Measurements from ENCODE around the gene MGARP. TPM values are rescaled to one million over a fixed set of nuclear protein-coding genes. Genes with fewer than 3 reads are reported as not detected.
A peak's percentile ranks its signal among the peaks of the same experiment; 100 is the strongest.

The MGARP gene
- total RNA-seq, 1 donor from 2014 or later: 0.45 TPM

GRCh38 chr4:139242511-139243051, 37.4 kb downstream of the MGARP start:
- Histone ChIP-seq H3K27me3 (ENCODE audit: insufficient read depth, low read length) (no peaks in the 10 kb centered on the region), H4K20me1 (ENCODE audit: insufficient read depth, low read length) (no peaks in the 10 kb centered on the region), H3K27ac (ENCODE audit: low read depth, low read length) (peak overlapping the region; percentile 69), H2AFZ (ENCODE audit: low read depth, low read length) (no peak overlapping the region), H3K4me1 (ENCODE audit: insufficient read depth, low read length) (peaks cover 30% of the 10 kb centered on the region), H3K79me2 (ENCODE audit: insufficient read depth, low read length) (no peaks in the 10 kb centered on the region), H3K9ac (ENCODE audit: low read length) (peak overlapping the region; percentile 13), H3K36me3 (ENCODE audit: insufficient read depth, low read length) (no peaks in the 10 kb centered on the region), H3K4me3 (ENCODE audit: insufficient read depth, low read depth, low read length) (no peak overlapping the region), H3K4me2 (ENCODE audit: low read length) (peak overlapping the region; percentile 68), H3K9me3 (ENCODE audit: insufficient read depth, low read depth, low read length) (peaks cover 3% of the 10 kb centered on the region)
- Mint-ChIP-seq H3K36me3 (ENCODE audit: low read depth, unreplicated experiment) (no peaks in the 10 kb centered on the region), H3K4me1 (ENCODE audit: low read depth, unreplicated experiment) (peaks cover 30% of the 10 kb centered on the region), H3K9me3 (ENCODE audit: unreplicated experiment) (no peaks in the 10 kb centered on the region), H3K27ac (ENCODE audit: unreplicated experiment) (peak overlapping the region; percentile 75), H3K27me3 (ENCODE audit: low read depth, unreplicated experiment) (no peaks in the 10 kb centered on the region), H3K4me3 (ENCODE audit: unreplicated experiment) (peak overlapping the region; percentile 35)
- DNase-seq (ENCODE audit: low read depth) (peak; percentile 76), FAIRE-seq (no peak)
- TF ChIP-seq EZH2 (IDR thresholded peaks at IDR 0.05; ENCODE audit: insufficient read depth, low read length) (no peak), CTCF (IDR thresholded peaks at IDR 0.05; ENCODE audit: insufficient read depth, low read depth, low read length) (no peak)

GRCh38 chr4:139241784-139242151, 38.3 kb downstream of the MGARP start:
- Histone ChIP-seq H3K27ac (ENCODE audit: low read depth, low read length) (peak overlapping the region; percentile 69), H3K4me2 (ENCODE audit: low read length) (peak overlapping the region; percentile 68), H3K9me3 (ENCODE audit: insufficient read depth, low read depth, low read length) (peaks cover 3% of the 10 kb centered on the region), H3K27me3 (ENCODE audit: insufficient read depth, low read length) (no peaks in the 10 kb centered on the region), H3K4me1 (ENCODE audit: insufficient read depth, low read length) (peaks cover 30% of the 10 kb centered on the region), H3K36me3 (ENCODE audit: insufficient read depth, low read length) (no peaks in the 10 kb centered on the region), H4K20me1 (ENCODE audit: insufficient read depth, low read length) (no peaks in the 10 kb centered on the region), H2AFZ (ENCODE audit: low read depth, low read length) (no peak overlapping the region), H3K79me2 (ENCODE audit: insufficient read depth, low read length) (no peaks in the 10 kb centered on the region), H3K4me3 (ENCODE audit: insufficient read depth, low read depth, low read length) (no peak overlapping the region), H3K9ac (ENCODE audit: low read length) (no peak overlapping the region)
- no peak for TF ChIP-seq EZH2 (IDR thresholded peaks at IDR 0.05; ENCODE audit: insufficient read depth, low read length)
- no peak for TF ChIP-seq CTCF (IDR thresholded peaks at IDR 0.05; ENCODE audit: insufficient read depth, low read depth, low read length)
- peaks cover 30% of the 10 kb centered on the region for H3K4me1 Mint-ChIP-seq (ENCODE audit: low read depth, unreplicated experiment)
- no peaks in the 10 kb centered on the region for H3K27me3 Mint-ChIP-seq (ENCODE audit: low read depth, unreplicated experiment)
- H3K27ac Mint-ChIP-seq (ENCODE audit: unreplicated experiment): peak overlapping the region; percentile 38
- FAIRE-seq (no peak), DNase-seq (ENCODE audit: low read depth) (no peak)
- H3K4me3 Mint-ChIP-seq (ENCODE audit: unreplicated experiment): no peak overlapping the region
- no peaks in the 10 kb centered on the region for H3K36me3 Mint-ChIP-seq (ENCODE audit: low read depth, unreplicated experiment)
- H3K9me3 Mint-ChIP-seq (ENCODE audit: unreplicated experiment): no peaks in the 10 kb centered on the region

DNA sequence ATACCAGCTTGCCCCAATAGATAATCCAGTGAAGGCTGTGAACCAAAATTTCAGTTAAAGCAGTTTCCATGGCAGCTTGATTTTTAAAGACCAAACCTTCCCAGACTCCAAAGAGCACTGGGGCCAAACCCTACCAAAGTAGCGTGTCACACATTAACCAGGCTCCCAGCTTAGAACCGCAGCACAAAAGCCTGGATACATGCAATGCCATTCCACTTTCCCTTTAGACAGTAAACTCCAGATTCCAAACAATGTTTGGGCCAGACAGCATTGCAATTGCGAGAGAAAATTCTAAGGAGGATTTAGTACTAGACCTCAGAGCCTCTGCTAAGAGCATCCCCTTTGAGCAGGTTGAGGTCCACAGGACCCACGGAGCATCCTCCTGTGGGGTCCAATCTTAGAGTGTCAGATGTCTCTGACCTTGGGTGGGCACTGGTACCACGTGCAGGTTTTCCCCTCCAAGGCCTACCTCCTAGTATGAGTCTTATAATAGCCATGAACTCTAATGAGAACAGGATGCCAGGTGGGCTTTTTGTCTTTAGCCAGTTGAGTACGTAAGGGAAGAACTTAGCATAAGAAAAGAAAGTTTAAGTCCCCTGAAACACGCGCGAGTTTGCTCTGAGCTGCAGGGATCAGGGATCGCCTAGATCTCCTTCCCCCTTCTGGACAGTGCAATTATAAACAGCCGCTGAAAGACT, 38.8 kb downstream of the MGARP start:
- H3K27ac ChIP-seq (ENCODE audit: low read depth, low read length): no peak overlapping the region
- H3K9me3 ChIP-seq (ENCODE audit: insufficient read depth, low read depth, low read length): peaks cover 3% of the 10 kb centered on the region
- peaks cover 30% of the 10 kb centered on the region for H3K4me1 Mint-ChIP-seq (ENCODE audit: low read depth, unreplicated experiment)
- H3K4me2 ChIP-seq (ENCODE audit: low read length): no peak overlapping the region
- peak overlapping the region; percentile 38 for H3K27ac Mint-ChIP-seq (ENCODE audit: unreplicated experiment)
- no peaks in the 10 kb centered on the region for H3K36me3 Mint-ChIP-seq (ENCODE audit: low read depth, unreplicated experiment)
- no peaks in the 10 kb centered on the region for H3K27me3 Mint-ChIP-seq (ENCODE audit: low read depth, unreplicated experiment)
- H3K4me3 Mint-ChIP-seq (ENCODE audit: unreplicated experiment): no peak overlapping the region
- no peak for FAIRE-seq
- no peaks in the 10 kb centered on the region for H3K36me3 ChIP-seq (ENCODE audit: insufficient read depth, low read length)
- H3K4me1 ChIP-seq (ENCODE audit: insufficient read depth, low read length): peaks cover 30% of the 10 kb centered on the region
- H3K79me2 ChIP-seq (ENCODE audit: insufficient read depth, low read length): no peaks in the 10 kb centered on the region
- no peaks in the 10 kb centered on the region for H3K27me3 ChIP-seq (ENCODE audit: insufficient read depth, low read length)
- no peak for DNase-seq (ENCODE audit: low read depth)
- no peaks in the 10 kb centered on the region for H4K20me1 ChIP-seq (ENCODE audit: insufficient read depth, low read length)
- no peaks in the 10 kb centered on the region for H3K9me3 Mint-ChIP-seq (ENCODE audit: unreplicated experiment)
- no peak overlapping the region for H3K9ac ChIP-seq (ENCODE audit: low read length)
- no peak overlapping the region for H2AFZ ChIP-seq (ENCODE audit: low read depth, low read length)
- TF ChIP-seq EZH2 (IDR thresholded peaks at IDR 0.05; ENCODE audit: insufficient read depth, low read length) (no peak), CTCF (IDR thresholded peaks at IDR 0.05; ENCODE audit: insufficient read depth, low read depth, low read length) (no peak)
- H3K4me3 ChIP-seq (ENCODE audit: insufficient read depth, low read depth, low read length): no peak overlapping the region
